ENCODE results near the gene TREML4.

Gene TREML4

DNA sequence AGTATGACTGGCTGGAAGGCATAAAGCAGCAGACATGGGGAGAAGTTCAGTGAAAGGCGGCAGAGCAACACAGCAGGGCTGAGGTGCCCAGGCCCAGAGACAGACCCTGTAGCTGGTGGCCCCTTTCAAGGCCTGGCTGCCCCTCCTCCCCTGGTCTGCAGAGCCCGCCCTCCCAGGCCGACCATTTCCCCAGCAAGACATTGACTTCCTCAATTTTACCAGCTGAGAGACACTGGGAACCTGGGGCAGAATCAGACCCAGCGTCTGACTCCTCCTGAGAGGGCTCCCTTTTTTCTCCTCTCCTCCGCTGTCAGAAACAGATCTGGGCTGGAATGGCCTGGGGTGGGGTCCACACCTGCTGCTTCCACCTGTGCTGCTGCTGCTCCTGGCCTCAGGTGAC, at the start of gene TREML4:
TSS of gene TREML4 (plus strand) at position 254 of the 400 bp plus-strand sequence. CDS start at position 333, 79 bp downstream.
- TF ChIP-seq, protein P1, sequence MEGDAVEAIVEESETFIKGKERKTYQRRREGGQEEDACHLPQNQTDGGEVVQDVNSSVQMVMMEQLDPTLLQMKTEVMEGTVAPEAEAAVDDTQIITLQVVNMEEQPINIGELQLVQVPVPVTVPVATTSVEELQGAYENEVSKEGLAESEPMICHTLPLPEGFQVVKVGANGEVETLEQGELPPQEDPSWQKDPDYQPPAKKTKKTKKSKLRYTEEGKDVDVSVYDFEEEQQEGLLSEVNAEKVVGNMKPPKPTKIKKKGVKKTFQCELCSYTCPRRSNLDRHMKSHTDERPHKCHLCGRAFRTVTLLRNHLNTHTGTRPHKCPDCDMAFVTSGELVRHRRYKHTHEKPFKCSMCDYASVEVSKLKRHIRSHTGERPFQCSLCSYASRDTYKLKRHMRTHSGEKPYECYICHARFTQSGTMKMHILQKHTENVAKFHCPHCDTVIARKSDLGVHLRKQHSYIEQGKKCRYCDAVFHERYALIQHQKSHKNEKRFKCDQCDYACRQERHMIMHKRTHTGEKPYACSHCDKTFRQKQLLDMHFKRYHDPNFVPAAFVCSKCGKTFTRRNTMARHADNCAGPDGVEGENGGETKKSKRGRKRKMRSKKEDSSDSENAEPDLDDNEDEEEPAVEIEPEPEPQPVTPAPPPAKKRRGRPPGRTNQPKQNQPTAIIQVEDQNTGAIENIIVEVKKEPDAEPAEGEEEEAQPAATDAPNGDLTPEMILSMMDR (IDR thresholded peaks at IDR 0.05; ENCODE audit: extremely low read depth, missing control alignments), result no peak
- no peak for DNase-seq (ENCODE audit: low spot score)

DNA sequence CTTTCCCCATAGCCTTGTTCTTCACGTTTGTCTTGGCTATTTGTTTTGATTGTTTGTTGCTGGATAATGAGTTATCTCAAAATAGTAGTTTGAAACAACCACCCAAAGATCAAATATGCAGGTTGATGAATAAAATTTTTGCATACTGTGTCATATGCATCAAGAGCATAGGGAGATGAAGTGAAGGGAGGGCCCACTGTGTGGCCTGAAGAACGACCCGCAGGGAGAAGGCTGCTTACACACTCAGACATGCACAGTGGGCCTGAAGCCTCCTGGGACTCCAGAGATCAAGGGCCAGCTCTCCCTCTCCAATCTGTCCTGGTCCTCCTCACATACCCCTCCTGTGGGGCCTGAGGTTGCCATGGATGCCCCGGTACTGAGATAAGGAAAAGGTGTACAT, 49.0 kb upstream of the TREML4 start:
- TF ChIP-seq, protein P1 (IDR thresholded peaks at IDR 0.05; ENCODE audit: extremely low read depth, missing control alignments), result no peak
- no peak for DNase-seq (ENCODE audit: low spot score)

DNA sequence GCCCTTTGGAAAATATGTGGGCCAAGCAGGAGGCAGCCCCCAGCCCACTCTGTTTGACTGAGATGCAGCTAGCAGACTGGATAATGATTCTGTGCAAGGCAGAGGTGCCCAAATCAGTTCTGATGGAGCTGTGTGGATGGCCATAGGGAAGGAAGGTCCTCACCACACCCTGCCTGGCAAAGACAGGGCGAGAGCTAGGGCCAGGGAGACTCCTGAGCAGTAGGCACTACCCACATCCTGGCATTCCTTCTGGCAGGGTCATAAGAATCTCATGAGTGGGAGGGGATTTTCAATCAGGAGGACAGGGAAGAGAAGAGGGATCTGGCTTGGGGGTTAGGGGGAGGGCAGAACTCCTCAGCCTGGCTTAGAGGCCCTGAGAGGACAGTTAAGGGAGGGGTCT, 46.6 kb upstream of the TREML4 start:
- TF ChIP-seq, protein P1 (IDR thresholded peaks at IDR 0.05; ENCODE audit: extremely low read depth, missing control alignments), result no peak
- DNase-seq (ENCODE audit: low spot score), result no peak

- TF ChIP-seq, protein P1 (IDR thresholded peaks at IDR 0.05; ENCODE audit: extremely low read depth, missing control alignments), result peak; percentile 27
- DNase-seq (ENCODE audit: low spot score), result peak; percentile 56
Observed at GRCh38 chr6:41182069-41183034, 45.8 kb upstream of the TREML4 start.

GRCh38 chr6:41184761-41185160, 43.4 kb upstream of the TREML4 start:
- TF ChIP-seq, protein P1 (IDR thresholded peaks at IDR 0.05; ENCODE audit: extremely low read depth, missing control alignments), result no peak

DNA sequence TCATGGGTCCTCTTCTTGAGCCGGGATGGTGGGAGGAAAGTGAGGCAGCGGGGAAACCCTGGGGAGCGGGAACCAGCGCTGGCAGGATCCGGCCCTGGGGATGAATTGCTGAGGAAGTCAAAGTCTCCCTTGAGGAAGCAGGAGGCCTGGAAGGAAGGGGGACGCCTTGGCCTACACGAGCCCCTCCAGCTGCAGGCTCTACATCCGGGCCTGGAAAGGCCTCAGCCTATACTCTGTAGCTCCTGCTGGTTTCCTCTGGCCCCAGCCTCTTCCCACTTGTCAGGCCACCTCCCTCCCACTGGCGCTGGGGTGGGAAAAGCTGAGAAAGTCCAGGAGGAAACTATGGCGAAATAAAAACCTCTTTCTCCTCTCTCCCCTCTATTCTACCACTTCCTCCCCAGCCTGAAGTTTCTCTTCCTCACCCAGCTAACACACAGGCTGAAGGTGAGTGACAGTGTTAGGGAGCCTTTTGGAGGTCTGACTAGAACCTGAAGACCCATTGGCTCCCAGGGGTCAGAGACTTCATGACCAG, 42.1 kb upstream of the TREML4 start:
- no peak for DNase-seq (ENCODE audit: low spot score)
- TF ChIP-seq, protein P1 (IDR thresholded peaks at IDR 0.05; ENCODE audit: extremely low read depth, missing control alignments), result no peak

More at GRCh38 chr6:41184761-41185160, 43.4 kb upstream of the TREML4 start:
- DNase-seq (ENCODE audit: low spot score), result no peak

Data from GM20000 (cell line).